ENCODE data around the gene HPS3.
"Not testable (repeated sequence)": the region's sequence is repeated elsewhere in the genome, so short reads cannot be mapped to it uniquely, and the experiment has no call there.

HPS3 gene

GRCh38 chr3:149195221-149195620 lies 65.8 kb downstream of the HPS3 start:
- no peak for DNase-seq (ENCODE audit: low read depth)

GRCh38 chr3:149196805-149197592 lies 67.6 kb downstream of the HPS3 start:
- DNase-seq (ENCODE audit: low read depth) = not testable (repeated sequence)

GRCh38 chr3:149197669-149198068 lies 68.2 kb downstream of the HPS3 start:
- DNase-seq (ENCODE audit: low read depth) = no peak

GRCh38 chr3:149198611-149199010 lies 69.2 kb downstream of the HPS3 start:
- no peak for DNase-seq (ENCODE audit: low read depth)

GRCh38 chr3:149199474-149199873 lies 70.0 kb downstream of the HPS3 start:
- no peak for DNase-seq (ENCODE audit: low read depth)

- no peak for DNase-seq (ENCODE audit: low read depth)
These were observed 74.3 kb downstream of the HPS3 start for GRCh38 chr3:149203758-149204157.

- no peak for DNase-seq (ENCODE audit: low read depth)
These were observed 75.1 kb downstream of the HPS3 start for GRCh38 chr3:149204390-149204991.

- no peak for DNase-seq (ENCODE audit: low read depth)
These were observed 78.0 kb downstream of the HPS3 start for GRCh38 chr3:149207475-149207874.

GRCh38 chr3:149209431-149209830 lies 80.0 kb downstream of the HPS3 start:
- DNase-seq (ENCODE audit: low read depth) = no peak

- DNase-seq (ENCODE audit: low read depth) = no peak
These were observed 82.9 kb downstream of the HPS3 start for GRCh38 chr3:149212386-149212785.

- no peak for DNase-seq (ENCODE audit: low read depth)
These were observed 85.3 kb downstream of the HPS3 start for GRCh38 chr3:149214702-149215101.

GRCh38 chr3:149215515-149215914 lies 86.1 kb downstream of the HPS3 start:
- no peak for DNase-seq (ENCODE audit: low read depth)

- DNase-seq (ENCODE audit: low read depth) = no peak
These were observed 86.9 kb downstream of the HPS3 start for GRCh38 chr3:149216193-149216869.

- DNase-seq (ENCODE audit: low read depth) = no peak
These were observed 87.9 kb downstream of the HPS3 start for GRCh38 chr3:149217347-149217746.

- DNase-seq (ENCODE audit: low read depth) = not testable (repeated sequence)
These were observed 90.1 kb downstream of the HPS3 start for GRCh38 chr3:149219380-149220121.

- DNase-seq (ENCODE audit: low read depth) = no peak
These were observed 92.5 kb downstream of the HPS3 start, which contains the start of gene CP for GRCh38 chr3:149221783-149222517. TSS of gene CP (minus strand) at chr3:149221829. CDS start at chr3:149221792, 37 bp downstream.

Measured in T follicular helper cell (primary cell).